Retinal pigment epithelial cell (primary cell): ENCODE results near the gene KRTAP10-1.

Experiments used
- DNase-seq: peaks from one replicate; pipeline ENCODE4 v3.0.0-alpha.2; 2010; ENCODE audit warnings: low read depth
- H3K4me3 ChIP-seq: 2 replicates; pipeline ENCODE4 v1.5.1; 2011; ENCODE audit warnings: mild to moderate bottlenecking, low read length, control low read depth, moderate library complexity
- TF ChIP-seq, protein P1 (sequence below): conservative IDR thresholded peaks from 2 replicates; pipeline ENCODE4 v1.5.1; 2011; ENCODE audit warnings: low read depth, low read length, control low read depth, inconsistent platforms

The KRTAP10-1 gene

GRCh38 chr21:44520326-44521300 lies 19.4 kb downstream of the KRTAP10-1 start:
- TF ChIP-seq, protein P1, sequence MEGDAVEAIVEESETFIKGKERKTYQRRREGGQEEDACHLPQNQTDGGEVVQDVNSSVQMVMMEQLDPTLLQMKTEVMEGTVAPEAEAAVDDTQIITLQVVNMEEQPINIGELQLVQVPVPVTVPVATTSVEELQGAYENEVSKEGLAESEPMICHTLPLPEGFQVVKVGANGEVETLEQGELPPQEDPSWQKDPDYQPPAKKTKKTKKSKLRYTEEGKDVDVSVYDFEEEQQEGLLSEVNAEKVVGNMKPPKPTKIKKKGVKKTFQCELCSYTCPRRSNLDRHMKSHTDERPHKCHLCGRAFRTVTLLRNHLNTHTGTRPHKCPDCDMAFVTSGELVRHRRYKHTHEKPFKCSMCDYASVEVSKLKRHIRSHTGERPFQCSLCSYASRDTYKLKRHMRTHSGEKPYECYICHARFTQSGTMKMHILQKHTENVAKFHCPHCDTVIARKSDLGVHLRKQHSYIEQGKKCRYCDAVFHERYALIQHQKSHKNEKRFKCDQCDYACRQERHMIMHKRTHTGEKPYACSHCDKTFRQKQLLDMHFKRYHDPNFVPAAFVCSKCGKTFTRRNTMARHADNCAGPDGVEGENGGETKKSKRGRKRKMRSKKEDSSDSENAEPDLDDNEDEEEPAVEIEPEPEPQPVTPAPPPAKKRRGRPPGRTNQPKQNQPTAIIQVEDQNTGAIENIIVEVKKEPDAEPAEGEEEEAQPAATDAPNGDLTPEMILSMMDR, result no peak
- DNase-seq, result no peak
- H3K4me3 ChIP-seq, result no peak overlapping the region

- DNase-seq, result no peak
These were observed 20.4 kb downstream of the KRTAP10-1 start for GRCh38 chr21:44519346-44520325.

DNA sequence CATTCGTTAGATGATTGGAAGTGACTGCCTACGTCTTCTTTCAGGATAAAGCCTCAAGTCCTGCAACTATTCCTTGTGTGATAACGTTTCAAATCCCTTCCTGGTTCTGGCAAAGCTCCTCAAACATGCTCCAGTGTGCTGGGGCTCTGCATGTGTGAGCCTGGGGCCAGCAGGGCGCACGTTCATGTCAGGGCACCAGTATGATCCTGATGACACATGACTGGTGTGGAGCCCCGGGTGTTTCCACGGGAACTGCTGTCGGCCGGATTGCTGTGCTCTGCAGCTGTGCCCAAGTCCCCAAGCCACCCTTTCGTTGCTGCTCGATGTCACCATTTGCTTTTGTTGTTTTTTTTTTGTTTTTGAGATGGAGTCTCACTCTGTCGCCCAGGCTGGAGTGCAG lies 21.3 kb downstream of the KRTAP10-1 start:
- TF ChIP-seq, protein P1, result no peak
- H3K4me3 ChIP-seq, result no peak overlapping the region
- no peak for DNase-seq

More at GRCh38 chr21:44519346-44520325, 20.4 kb downstream of the KRTAP10-1 start:
- no peak overlapping the region for H3K4me3 ChIP-seq
- TF ChIP-seq, protein P1, result no peak

DNA sequence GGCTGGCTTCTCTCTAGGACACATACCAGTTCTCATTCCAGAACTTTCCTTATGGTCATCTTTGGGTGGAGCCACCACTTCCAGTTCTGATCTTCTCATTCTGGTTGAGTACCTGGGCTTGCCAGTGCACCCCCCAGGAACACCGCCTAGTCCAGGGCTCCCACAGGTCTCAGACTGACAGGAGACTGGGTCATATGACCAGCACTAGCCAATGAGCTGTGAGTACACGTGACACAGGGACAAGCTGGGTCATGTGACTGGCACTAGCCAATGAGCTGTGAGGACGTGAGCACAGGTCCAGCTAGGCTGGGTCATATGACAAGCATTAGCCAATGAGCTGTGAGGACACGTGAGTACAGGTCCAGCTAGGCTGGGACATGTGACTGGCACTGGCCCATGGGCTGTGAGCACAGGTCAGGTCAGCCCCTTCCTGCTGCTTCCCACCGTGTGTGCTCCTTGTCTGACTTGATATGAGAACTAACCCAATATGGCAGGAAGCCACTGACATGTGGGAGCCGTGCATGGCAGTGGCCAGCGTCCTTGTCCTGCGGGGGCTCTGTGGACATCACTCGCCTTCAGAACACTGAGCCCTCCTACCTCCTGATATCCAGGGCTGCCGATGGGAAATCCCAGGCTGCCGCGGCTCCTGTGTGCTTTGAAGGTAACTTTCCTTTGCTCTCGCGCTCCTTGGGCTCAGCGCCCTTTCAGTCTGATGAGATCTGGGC lies 22.7 kb downstream of the KRTAP10-1 start:
- H3K4me3 ChIP-seq, result no peak overlapping the region
- TF ChIP-seq, protein P1, result no peak
- no peak for DNase-seq

GRCh38 chr21:44516828-44517174 lies 23.2 kb downstream of the KRTAP10-1 start:
- H3K4me3 ChIP-seq, result no peak overlapping the region
- TF ChIP-seq, protein P1, result no peak
- DNase-seq, result no peak

GRCh38 chr21:44516342-44516741 lies 23.7 kb downstream of the KRTAP10-1 start:
- TF ChIP-seq, protein P1, result no peak
- DNase-seq, result no peak

More at GRCh38 chr21:44516342-44516741, 23.7 kb downstream of the KRTAP10-1 start:
- no peak overlapping the region for H3K4me3 ChIP-seq
